GM12875 (cell line): ENCODE data around the gene CDRT4.

Source experiments
- H3K4me3 ChIP-seq: one replicate; pipeline ENCODE4 v1.5.1; 2011; ENCODE audit warnings: low read depth, low read length, control low read depth
- TF ChIP-seq, protein P1 (sequence below): IDR thresholded peaks from 2 replicates; pipeline ENCODE4 v1.5.1; 2011; ENCODE audit warnings: low read depth, mild to moderate bottlenecking, control low read depth, inconsistent platforms, low read length, moderate library complexity, borderline replicate concordance; ENCODE audit not compliant: insufficient read depth

CDRT4 gene

DNA sequence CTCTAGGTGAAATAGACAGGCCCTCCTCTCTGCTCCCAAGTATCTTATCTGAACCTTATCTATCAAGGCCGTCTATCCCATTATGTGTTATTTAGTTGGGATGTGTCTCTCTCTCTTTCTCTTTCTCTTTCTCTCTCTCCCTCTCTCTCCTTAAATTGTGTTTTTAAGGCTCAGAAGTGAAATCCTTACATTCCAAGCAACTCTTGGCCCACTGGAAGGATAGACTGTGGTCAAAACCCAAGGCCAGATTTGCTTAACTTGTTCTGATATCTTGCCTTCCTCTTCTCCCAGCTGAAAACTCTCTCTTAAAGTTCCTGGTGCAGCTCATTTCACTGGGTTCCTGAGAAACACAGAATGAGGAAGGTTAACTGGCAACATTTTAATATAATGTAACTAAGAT is 14.7 kb downstream of the CDRT4 start:
- TF ChIP-seq, protein P1, sequence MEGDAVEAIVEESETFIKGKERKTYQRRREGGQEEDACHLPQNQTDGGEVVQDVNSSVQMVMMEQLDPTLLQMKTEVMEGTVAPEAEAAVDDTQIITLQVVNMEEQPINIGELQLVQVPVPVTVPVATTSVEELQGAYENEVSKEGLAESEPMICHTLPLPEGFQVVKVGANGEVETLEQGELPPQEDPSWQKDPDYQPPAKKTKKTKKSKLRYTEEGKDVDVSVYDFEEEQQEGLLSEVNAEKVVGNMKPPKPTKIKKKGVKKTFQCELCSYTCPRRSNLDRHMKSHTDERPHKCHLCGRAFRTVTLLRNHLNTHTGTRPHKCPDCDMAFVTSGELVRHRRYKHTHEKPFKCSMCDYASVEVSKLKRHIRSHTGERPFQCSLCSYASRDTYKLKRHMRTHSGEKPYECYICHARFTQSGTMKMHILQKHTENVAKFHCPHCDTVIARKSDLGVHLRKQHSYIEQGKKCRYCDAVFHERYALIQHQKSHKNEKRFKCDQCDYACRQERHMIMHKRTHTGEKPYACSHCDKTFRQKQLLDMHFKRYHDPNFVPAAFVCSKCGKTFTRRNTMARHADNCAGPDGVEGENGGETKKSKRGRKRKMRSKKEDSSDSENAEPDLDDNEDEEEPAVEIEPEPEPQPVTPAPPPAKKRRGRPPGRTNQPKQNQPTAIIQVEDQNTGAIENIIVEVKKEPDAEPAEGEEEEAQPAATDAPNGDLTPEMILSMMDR, result no peak
- H3K4me3 ChIP-seq, result no peak overlapping the region

DNA sequence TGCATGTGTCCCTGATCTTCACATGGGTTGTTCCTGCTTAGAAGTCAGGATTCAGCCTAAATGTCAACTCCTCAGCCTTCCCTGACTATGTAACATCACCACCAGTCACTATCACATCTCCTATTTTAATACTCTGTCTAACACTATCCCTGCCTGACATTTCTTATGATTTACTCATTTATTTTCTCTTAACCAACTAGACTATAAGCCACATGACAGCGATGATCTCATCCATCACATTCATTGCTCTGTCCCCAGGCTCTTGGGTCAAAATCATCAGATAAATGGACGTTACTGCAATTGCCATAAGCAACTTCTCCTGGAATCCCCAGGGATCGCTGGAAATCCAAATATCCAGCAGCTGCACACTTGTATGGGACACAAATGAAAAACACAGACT is 15.7 kb downstream of the CDRT4 start:
- TF ChIP-seq, protein P1, result no peak
- no peak overlapping the region for H3K4me3 ChIP-seq

DNA sequence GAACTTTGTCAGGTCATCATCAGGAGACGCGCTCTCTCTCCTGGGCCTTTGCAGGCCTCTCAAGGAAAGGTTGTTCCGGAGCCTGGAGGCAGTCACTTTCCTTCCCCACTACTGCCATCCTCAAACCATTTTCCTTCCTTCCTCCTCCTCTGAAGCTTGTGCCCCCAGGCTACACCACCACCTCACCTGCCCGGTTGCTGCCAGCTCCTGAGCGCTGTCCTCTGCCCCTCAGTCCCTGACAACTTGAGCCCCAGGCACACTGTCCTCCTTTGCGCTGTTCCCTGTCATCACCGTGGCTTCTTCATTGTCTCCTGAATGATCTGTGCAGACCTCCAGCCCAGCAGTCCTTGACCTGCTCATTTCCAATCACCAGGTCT is 18.9 kb downstream of the CDRT4 start:
- H3K4me3 ChIP-seq, result no peak overlapping the region
- TF ChIP-seq, protein P1, result no peak

DNA sequence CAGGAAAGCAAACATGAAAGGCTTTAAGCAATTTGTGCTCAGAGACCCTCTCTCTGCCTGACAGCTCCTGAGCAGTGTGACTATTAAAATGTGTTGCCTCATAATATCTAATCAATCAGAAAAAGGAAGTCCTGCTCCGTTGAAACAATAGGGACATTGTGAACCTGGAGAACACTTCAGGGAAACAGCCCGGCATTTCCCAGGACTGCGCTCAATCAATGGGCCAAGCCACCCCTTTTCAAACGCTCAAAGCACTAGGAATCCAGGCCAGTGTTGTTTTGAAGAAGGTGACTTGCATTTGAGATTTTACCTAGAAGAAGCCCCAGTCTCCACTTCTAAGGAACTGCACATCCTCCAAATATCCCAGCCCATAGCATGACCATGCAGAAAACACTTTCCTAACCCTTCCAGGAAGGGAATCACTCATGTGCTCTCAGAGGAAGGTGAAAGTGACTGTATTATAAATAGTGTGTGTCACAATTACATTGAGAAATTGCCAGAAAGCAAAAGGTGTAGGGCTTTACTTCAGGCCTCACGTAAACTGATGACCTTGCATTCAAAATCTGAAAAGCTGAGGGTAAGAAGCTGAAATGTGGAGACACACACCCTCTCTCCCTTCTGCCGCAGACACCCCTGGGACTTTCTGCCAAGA is 19.4 kb downstream of the CDRT4 start:
- H3K4me3 ChIP-seq, result no peak overlapping the region
- TF ChIP-seq, protein P1, result no peak

DNA sequence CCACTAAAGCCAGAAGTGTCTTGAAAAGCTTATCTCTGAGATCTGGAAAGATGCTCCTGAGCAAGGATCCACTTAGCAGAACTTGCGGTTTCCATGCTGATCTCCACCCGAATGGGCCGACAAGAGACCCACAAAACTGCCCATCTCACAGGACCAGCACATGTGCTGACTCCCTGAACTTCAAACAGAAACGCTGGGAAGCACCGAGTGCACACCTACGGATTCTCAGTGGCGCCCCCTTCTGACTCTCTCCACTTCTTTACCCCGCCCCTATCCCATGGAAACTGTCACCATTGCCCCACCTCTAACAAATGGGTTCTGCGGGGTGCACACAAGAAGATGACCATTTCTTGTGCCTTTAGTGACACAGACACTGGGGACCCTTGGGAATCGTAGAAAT is 21.4 kb downstream of the CDRT4 start:
- TF ChIP-seq, protein P1, result no peak
- no peak overlapping the region for H3K4me3 ChIP-seq

DNA sequence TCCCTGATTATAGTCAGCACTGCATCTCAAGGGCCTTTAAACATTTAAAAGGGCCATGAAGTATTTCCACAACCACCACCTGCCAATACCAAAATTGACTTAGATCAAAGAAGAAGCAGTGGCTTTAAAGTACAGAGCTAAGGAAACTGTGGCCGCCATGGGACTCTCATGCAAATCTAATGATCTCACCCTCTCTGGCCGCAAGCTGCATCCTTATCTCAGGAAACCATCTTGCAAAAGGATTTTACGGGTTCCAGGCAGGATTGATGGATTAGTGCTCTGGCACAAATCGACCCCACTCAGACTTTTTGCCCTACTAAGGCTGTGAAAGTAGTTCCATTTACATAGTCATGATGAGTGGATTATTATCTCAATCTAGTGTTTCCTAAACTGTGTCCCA is 22.6 kb downstream of the CDRT4 start:
- TF ChIP-seq, protein P1, result no peak
- no peak overlapping the region for H3K4me3 ChIP-seq

DNA sequence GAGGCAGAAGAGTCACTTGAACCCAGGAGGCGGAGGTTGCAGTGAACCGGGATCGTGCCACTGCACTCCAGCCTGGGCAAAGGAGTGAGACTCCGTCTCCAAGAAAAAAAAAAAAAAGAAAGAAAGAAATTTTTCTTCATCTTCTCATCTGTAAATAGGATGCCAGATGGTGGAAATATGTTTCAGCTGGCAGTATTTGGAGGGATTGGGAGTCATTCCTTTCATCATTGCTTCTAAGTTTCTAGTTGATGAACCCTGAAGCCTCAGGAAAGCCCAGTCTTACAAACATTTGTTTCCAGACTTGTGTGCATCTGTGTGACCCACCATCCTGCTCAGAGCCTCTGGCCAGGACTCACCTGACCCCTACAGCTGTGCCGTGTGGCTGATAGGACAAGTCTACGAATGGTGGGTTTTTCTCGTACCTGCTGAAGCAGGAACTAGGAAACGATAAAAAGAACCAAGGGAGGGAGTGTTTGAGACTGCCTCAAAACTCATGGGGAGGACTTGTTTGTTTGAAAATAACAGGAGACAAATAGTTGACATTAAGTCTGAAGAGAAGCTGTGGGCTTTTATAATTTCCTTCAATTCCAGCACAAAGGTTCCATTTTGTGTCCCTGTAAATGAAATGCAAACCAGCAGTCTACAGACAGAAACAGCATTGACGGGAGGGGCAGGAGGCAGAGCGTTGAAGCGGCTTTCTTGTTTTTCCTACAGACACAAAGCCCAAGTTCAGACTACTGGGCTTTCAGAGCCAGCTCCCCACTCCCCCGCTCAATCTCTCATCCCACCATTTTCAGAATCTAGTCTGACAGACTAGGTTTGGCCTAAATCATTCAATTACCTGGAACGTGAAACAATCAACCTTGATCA is 24.9 kb downstream of the CDRT4 start:
- H3K4me3 ChIP-seq, result no peak overlapping the region
- TF ChIP-seq, protein P1, result no peak
